ENCODE data around the gene HNRNPDL.

DNA sequence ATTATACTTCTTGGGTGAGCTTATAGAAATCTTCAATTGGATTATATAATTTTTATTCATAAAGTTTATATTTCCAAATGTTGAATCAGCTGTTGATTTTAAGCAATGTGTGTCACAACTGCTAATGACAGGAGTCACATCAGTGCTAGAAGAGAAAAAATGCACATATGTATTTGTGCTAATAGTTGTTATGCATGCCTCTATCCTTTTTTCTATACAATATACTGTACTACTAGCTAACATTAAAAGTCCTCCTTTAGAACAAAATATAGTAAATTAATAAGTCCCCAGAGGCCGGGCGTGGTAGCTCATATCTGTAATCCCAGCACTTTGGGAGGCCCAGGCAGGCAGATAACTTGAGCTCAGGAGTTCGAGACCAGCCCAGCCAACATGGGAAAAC is 32.7 kb downstream of the HNRNPDL start:
- TF ChIP-seq, protein P1, sequence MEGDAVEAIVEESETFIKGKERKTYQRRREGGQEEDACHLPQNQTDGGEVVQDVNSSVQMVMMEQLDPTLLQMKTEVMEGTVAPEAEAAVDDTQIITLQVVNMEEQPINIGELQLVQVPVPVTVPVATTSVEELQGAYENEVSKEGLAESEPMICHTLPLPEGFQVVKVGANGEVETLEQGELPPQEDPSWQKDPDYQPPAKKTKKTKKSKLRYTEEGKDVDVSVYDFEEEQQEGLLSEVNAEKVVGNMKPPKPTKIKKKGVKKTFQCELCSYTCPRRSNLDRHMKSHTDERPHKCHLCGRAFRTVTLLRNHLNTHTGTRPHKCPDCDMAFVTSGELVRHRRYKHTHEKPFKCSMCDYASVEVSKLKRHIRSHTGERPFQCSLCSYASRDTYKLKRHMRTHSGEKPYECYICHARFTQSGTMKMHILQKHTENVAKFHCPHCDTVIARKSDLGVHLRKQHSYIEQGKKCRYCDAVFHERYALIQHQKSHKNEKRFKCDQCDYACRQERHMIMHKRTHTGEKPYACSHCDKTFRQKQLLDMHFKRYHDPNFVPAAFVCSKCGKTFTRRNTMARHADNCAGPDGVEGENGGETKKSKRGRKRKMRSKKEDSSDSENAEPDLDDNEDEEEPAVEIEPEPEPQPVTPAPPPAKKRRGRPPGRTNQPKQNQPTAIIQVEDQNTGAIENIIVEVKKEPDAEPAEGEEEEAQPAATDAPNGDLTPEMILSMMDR (IDR thresholded peaks at IDR 0.05; ENCODE audit: insufficient read depth, low read length): no peak
- TF ChIP-seq POLR2AphosphoS5 (IDR thresholded peaks at IDR 0.05; ENCODE audit: low read depth) (no peak), GABPA (IDR thresholded peaks at IDR 0.05; ENCODE audit: low read depth) (no peak), REST (IDR thresholded peaks at IDR 0.05; ENCODE audit: insufficient replicate concordance, low read depth) (no peak), SPI1 (IDR thresholded peaks at IDR 0.05; ENCODE audit: borderline replicate concordance, low read depth) (no peak)

All from HL-60 (cell line).